ENCODE measurements around the gene TMEM92. TPM values are rescaled to one million over a fixed set of nuclear protein-coding genes. Genes with fewer than 3 reads are reported as not detected.

Gene TMEM92
- total and polyA plus RNA-seq, 2 of the 13 experiments (the other 11 are each of a cell fraction or from before 2014, with no cell fraction given) = 0.07 TPM; not detected in 1

DNA sequence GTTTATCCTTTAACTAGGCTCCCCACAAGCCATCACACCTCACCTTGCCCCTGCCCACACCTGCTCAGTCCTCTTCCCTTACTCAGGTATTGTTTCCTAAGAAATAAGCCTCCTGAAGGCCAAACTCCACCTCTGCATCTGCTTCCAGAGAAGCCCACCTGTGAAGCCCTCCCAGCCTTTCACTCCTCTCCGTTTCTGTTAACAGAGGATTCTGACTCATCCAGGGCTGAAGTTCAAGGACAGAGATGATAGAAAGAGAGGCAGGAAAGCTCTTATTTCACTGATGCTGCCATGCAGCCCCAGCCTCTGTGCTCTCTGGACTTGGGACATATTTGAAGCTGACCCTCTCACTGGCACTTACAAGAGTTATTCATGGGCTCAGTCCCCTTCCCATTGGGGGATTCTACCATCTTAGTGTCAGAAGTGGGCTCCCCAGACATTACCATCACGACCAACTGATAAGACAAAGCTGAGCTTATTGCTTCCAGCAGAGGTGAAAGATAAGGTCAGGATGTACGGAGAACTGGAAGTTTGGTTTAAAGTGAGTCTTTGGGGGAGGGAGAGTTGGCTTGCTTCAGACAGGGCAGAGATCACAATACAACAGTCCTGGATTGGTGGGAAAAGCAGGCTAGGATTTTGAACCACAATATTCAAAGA is 36.3 kb downstream of the TMEM92 start (continued):
- TF ChIP-seq SP1 (IDR thresholded peaks at IDR 0.05) (no peak), SP1 (CRISPR knock-in tag; IDR thresholded peaks at IDR 0.05) (no peak), SOX13 (IDR thresholded peaks at IDR 0.05) (no peak), SOX13 (CRISPR knock-in tag; conservative IDR thresholded peaks at IDR 0.05 in 1 of 2, IDR thresholded peaks at IDR 0.05 in 1 of 2) (no peak; a peak in 1 of 4 replicates), NR1H2 (CRISPR knock-in tag; IDR thresholded peaks at IDR 0.05; ENCODE audit: borderline replicate concordance, low read depth) (no peak), MIXL1 (CRISPR knock-in tag; IDR thresholded peaks at IDR 0.05) (no peak), SIX4 (CRISPR knock-in tag; IDR thresholded peaks at IDR 0.05) (peak; percentile 72), THYN1 (CRISPR knock-in tag; IDR thresholded peaks at IDR 0.05; ENCODE audit: borderline replicate concordance, low read depth) (no peak), ZFP41 (CRISPR knock-in tag; IDR thresholded peaks at IDR 0.05; ENCODE audit: borderline replicate concordance) (no peak), YY1 (IDR thresholded peaks at IDR 0.05; ENCODE audit: insufficient read depth, insufficient replicate concordance, low read depth, low read length) (no peak), SMAD9 (CRISPR knock-in tag; IDR thresholded peaks at IDR 0.05) (no peak), ZNF282 (IDR thresholded peaks at IDR 0.05; ENCODE audit: partially characterized antibody) (no peak), ZNF337 (CRISPR knock-in tag; IDR thresholded peaks at IDR 0.05; ENCODE audit: borderline replicate concordance, low read depth) (no peak), STAT5B (CRISPR knock-in tag; IDR thresholded peaks at IDR 0.05) (no peak), GATAD1 (CRISPR knock-in tag; IDR thresholded peaks at IDR 0.05) (no peak), RORA (CRISPR knock-in tag; IDR thresholded peaks at IDR 0.05) (no peak), ZNF883 (CRISPR knock-in tag; IDR thresholded peaks at IDR 0.05; ENCODE audit: not compliant biosample characterization) (no peak), ZNF329 (CRISPR knock-in tag; IDR thresholded peaks at IDR 0.05; ENCODE audit: low read depth) (no peak), PITX1 (CRISPR knock-in tag; IDR thresholded peaks at IDR 0.05) (no peak), TAF15 (IDR thresholded peaks at IDR 0.05; ENCODE audit: low read depth, low read length, poor library complexity, severe bottlenecking) (no peak)
- TF ChIP-seq, protein P1, sequence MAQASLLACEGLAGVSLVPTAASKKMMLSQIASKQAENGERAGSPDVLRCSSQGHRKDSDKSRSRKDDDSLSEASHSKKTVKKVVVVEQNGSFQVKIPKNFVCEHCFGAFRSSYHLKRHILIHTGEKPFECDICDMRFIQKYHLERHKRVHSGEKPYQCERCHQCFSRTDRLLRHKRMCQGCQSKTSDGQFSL (CRISPR knock-in tag; IDR thresholded peaks at IDR 0.05) = no peak
- TF ChIP-seq, protein P2, sequence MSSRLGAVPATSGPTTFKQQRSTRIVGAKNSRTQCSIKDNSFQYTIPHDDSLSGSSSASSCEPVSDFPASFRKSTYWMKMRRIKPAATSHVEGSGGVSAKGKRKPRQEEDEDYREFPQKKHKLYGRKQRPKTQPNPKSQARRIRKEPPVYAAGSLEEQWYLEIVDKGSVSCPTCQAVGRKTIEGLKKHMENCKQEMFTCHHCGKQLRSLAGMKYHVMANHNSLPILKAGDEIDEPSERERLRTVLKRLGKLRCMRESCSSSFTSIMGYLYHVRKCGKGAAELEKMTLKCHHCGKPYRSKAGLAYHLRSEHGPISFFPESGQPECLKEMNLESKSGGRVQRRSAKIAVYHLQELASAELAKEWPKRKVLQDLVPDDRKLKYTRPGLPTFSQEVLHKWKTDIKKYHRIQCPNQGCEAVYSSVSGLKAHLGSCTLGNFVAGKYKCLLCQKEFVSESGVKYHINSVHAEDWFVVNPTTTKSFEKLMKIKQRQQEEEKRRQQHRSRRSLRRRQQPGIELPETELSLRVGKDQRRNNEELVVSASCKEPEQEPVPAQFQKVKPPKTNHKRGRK (CRISPR knock-in tag; IDR thresholded peaks at IDR 0.05) = no peak
- TF ChIP-seq, protein P3, sequence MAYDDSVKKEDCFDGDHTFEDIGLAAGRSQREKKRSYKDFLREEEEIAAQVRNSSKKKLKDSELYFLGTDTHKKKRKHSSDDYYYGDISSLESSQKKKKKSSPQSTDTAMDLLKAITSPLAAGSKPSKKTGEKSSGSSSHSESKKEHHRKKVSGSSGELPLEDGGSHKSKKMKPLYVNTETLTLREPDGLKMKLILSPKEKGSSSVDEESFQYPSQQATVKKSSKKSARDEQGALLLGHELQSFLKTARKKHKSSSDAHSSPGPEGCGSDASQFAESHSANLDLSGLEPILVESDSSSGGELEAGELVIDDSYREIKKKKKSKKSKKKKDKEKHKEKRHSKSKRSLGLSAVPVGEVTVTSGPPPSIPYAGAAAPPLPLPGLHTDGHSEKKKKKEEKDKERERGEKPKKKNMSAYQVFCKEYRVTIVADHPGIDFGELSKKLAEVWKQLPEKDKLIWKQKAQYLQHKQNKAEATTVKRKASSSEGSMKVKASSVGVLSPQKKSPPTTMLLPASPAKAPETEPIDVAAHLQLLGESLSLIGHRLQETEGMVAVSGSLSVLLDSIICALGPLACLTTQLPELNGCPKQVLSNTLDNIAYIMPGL (CRISPR knock-in tag; IDR thresholded peaks at IDR 0.05; ENCODE audit: borderline replicate concordance in 1 of 2, low read depth in 1 of 2) = no peak
- TF ChIP-seq, protein P4, sequence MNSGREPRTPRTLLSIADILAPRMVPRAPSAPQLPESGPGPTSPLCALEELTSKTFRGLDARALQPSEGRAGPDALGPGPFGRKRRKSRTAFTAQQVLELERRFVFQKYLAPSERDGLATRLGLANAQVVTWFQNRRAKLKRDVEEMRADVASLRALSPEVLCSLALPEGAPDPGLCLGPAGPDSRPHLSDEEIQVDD (CRISPR knock-in tag; IDR thresholded peaks at IDR 0.05; ENCODE audit: borderline replicate concordance) = no peak
